ENCODE measurements around the gene SIX2. TPM values are rescaled to one million over a fixed set of nuclear protein-coding genes. Genes with fewer than 3 reads are reported as not detected.

SIX2 gene
- total and polyA plus RNA-seq, 2 of the 13 experiments (the other 11 are each of a cell fraction or from before 2014, with no cell fraction given) = not detected

DNA sequence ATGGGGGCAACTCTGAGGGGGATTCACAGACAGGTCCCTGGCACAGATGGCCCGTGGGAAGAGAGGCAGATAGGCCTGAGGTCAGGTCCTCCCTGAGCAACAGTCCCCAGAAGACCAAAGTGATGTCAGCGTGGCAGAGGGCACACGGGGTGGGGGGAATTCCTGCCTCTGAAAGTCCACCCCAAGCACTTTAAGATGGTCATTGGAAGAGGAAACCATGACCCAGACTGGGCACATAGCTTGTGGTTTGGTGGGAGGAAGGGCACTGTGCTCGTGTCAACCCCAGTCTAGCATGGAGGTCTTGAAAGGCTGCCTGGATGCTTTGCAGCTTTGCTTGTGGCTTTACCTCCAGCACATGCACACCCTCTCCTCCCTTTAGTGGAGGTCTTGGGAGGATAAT is 38.0 kb upstream of the SIX2 start (continued):
- TF ChIP-seq, protein P1, sequence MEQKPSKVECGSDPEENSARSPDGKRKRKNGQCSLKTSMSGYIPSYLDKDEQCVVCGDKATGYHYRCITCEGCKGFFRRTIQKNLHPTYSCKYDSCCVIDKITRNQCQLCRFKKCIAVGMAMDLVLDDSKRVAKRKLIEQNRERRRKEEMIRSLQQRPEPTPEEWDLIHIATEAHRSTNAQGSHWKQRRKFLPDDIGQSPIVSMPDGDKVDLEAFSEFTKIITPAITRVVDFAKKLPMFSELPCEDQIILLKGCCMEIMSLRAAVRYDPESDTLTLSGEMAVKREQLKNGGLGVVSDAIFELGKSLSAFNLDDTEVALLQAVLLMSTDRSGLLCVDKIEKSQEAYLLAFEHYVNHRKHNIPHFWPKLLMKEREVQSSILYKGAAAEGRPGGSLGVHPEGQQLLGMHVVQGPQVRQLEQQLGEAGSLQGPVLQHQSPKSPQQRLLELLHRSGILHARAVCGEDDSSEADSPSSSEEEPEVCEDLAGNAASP (CRISPR knock-in tag; IDR thresholded peaks at IDR 0.05; ENCODE audit: borderline replicate concordance) = no peak
- TF ChIP-seq NPAS2 (CRISPR knock-in tag; IDR thresholded peaks at IDR 0.05; ENCODE audit: borderline replicate concordance) (no peak), ZNF776 (CRISPR knock-in tag; IDR thresholded peaks at IDR 0.05) (no peak), HOXA9 (CRISPR knock-in tag; IDR thresholded peaks at IDR 0.05; ENCODE audit: borderline replicate concordance) (no peak), U2AF1 (optimal IDR thresholded peaks at IDR 0.05; ENCODE audit: low read depth, low read length) (no peak), RFXAP (CRISPR knock-in tag; IDR thresholded peaks at IDR 0.05; ENCODE audit: borderline replicate concordance) (no peak), ZNF205 (CRISPR knock-in tag; IDR thresholded peaks at IDR 0.05) (no peak), TCF12 (IDR thresholded peaks at IDR 0.05) (no peak), TCF12 (CRISPR knock-in tag; IDR thresholded peaks at IDR 0.05) (no peak), SIX4 (CRISPR knock-in tag; IDR thresholded peaks at IDR 0.05) (no peak)
- TF ChIP-seq, protein P2, sequence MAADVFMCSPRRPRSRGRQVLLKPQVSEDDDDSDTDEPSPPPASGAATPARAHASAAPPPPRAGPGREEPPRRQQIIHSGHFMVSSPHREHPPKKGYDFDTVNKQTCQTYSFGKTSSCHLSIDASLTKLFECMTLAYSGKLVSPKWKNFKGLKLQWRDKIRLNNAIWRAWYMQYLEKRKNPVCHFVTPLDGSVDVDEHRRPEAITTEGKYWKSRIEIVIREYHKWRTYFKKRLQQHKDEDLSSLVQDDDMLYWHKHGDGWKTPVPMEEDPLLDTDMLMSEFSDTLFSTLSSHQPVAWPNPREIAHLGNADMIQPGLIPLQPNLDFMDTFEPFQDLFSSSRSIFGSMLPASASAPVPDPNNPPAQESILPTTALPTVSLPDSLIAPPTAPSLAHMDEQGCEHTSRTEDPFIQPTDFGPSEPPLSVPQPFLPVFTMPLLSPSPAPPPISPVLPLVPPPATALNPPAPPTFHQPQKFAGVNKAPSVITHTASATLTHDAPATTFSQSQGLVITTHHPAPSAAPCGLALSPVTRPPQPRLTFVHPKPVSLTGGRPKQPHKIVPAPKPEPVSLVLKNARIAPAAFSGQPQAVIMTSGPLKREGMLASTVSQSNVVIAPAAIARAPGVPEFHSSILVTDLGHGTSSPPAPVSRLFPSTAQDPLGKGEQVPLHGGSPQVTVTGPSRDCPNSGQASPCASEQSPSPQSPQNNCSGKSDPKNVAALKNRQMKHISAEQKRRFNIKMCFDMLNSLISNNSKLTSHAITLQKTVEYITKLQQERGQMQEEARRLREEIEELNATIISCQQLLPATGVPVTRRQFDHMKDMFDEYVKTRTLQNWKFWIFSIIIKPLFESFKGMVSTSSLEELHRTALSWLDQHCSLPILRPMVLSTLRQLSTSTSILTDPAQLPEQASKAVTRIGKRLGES (CRISPR knock-in tag; IDR thresholded peaks at IDR 0.05; ENCODE audit: borderline replicate concordance) = no peak
- TF ChIP-seq, protein P3, sequence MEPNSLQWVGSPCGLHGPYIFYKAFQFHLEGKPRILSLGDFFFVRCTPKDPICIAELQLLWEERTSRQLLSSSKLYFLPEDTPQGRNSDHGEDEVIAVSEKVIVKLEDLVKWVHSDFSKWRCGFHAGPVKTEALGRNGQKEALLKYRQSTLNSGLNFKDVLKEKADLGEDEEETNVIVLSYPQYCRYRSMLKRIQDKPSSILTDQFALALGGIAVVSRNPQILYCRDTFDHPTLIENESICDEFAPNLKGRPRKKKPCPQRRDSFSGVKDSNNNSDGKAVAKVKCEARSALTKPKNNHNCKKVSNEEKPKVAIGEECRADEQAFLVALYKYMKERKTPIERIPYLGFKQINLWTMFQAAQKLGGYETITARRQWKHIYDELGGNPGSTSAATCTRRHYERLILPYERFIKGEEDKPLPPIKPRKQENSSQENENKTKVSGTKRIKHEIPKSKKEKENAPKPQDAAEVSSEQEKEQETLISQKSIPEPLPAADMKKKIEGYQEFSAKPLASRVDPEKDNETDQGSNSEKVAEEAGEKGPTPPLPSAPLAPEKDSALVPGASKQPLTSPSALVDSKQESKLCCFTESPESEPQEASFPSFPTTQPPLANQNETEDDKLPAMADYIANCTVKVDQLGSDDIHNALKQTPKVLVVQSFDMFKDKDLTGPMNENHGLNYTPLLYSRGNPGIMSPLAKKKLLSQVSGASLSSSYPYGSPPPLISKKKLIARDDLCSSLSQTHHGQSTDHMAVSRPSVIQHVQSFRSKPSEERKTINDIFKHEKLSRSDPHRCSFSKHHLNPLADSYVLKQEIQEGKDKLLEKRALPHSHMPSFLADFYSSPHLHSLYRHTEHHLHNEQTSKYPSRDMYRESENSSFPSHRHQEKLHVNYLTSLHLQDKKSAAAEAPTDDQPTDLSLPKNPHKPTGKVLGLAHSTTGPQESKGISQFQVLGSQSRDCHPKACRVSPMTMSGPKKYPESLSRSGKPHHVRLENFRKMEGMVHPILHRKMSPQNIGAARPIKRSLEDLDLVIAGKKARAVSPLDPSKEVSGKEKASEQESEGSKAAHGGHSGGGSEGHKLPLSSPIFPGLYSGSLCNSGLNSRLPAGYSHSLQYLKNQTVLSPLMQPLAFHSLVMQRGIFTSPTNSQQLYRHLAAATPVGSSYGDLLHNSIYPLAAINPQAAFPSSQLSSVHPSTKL (CRISPR knock-in tag; IDR thresholded peaks at IDR 0.05) = no peak

Data from HepG2 (cell line).